ENCODE data around the gene NPIPA1.
"Not testable (repeated sequence)": the region's sequence is repeated elsewhere in the genome, so short reads cannot be mapped to it uniquely, and the experiment has no call there.

Gene NPIPA1

GRCh38 chr16:14922968-14923367 lies 14.3 kb upstream of the NPIPA1 start:
- H3K36me3 Mint-ChIP-seq; DNase-seq (ENCODE audit: low spot score in 2 of 2); H3K9me3 Mint-ChIP-seq; ATAC-seq (ENCODE audit: low read depth); H3K4me3 Mint-ChIP-seq; H3K27me3 Mint-ChIP-seq; H3K27ac Mint-ChIP-seq; H3K4me1 Mint-ChIP-seq: not testable (repeated sequence)

DNA sequence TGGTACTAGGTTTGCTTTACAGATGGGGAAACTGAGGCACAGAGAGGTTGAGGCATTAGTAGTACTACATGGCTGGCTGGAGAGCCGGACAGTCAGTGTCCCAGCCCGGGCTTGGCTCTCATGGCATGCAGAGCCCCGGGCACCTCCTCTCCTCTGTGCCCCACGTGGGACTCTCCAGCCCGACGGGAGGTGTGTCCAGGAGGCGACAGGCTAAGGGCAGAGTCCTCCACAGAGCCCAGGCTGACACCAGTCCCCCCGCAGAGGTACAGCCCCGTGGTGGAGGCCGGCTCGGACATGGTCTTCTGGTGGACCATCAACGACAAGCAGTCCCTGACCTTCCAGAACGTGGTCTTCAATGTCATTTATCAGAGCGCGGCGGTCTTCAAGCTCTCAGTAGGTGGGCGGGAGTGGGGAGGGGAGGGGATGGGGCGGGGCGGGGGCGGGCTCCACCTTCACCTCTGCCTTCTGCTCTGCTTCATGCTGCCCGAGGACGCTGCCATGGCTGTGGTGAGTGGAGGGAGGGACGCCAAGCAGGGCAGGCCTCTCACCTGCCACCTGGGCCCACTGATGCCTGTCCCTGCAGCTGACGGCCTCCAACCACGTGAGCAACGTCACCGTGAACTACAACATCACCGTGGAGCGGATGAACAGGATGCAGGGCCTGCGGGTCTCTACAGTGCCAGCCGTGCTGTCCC lies 13.7 kb upstream of the NPIPA1 start:
- not testable (repeated sequence) for H3K4me3 Mint-ChIP-seq; H3K4me1 Mint-ChIP-seq; H3K9me3 Mint-ChIP-seq; ATAC-seq (ENCODE audit: low read depth); H3K27me3 Mint-ChIP-seq; H3K36me3 Mint-ChIP-seq; DNase-seq (ENCODE audit: low spot score in 2 of 2); H3K27ac Mint-ChIP-seq

DNA sequence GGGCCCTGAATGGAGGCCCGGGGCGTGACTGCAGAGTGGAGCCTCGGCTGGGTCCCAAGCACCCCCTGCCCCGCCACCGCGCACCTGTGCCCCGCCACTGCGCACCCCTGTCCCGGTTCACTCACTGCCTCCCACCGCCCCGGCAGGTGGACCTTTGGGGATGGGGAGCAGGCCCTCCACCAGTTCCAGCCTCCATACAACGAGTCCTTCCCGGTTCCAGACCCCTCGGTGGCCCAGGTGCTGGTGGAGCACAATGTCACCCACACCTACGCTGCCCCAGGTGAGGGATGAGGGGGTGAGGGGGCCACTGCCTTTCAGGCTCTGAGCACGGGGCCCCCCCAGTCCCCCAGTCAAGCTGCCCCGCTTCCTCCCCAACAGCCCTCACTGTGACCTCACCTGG lies 12.9 kb upstream of the NPIPA1 start:
- H3K27me3 Mint-ChIP-seq; H3K4me1 Mint-ChIP-seq; ATAC-seq (ENCODE audit: low read depth); H3K4me3 Mint-ChIP-seq; DNase-seq (ENCODE audit: low spot score in 2 of 2); H3K27ac Mint-ChIP-seq; H3K9me3 Mint-ChIP-seq; H3K36me3 Mint-ChIP-seq: not testable (repeated sequence)

- DNase-seq (ENCODE audit: low spot score in 2 of 2); H3K4me3 Mint-ChIP-seq; H3K27ac Mint-ChIP-seq; H3K36me3 Mint-ChIP-seq; H3K9me3 Mint-ChIP-seq; H3K4me1 Mint-ChIP-seq; H3K27me3 Mint-ChIP-seq; ATAC-seq (ENCODE audit: low read depth): not testable (repeated sequence)
Measured at GRCh38 chr16:14924982-14925381, 12.3 kb upstream of the NPIPA1 start.

GRCh38 chr16:14928064-14928714 lies 9.1 kb upstream of the NPIPA1 start:
- not testable (repeated sequence) for DNase-seq (ENCODE audit: low spot score in 2 of 2); H3K27me3 Mint-ChIP-seq; H3K27ac Mint-ChIP-seq; H3K36me3 Mint-ChIP-seq; H3K9me3 Mint-ChIP-seq; H3K4me1 Mint-ChIP-seq; H3K4me3 Mint-ChIP-seq
- peak; percentile 14 for ATAC-seq (ENCODE audit: low read depth)

DNA sequence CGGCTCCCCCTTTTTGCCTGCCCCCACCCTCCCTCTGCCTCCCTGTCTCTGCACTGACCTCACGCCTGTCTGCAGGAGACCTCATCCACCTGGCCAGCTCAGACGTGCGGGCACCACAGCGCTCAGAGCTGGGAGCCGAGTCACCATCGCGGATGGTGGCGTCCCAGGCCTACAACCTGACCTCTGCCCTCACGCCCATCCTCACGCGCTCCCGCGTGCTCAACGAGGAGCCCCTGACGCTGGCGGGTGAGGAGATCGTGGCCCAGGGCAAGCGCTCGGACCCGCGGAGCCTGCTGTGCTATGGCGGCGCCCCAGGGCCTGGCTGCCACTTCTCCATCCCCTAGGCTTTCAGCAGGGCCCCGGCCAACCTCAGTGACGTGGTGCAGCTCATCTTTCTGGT lies 8.1 kb upstream of the NPIPA1 start:
- H3K27ac Mint-ChIP-seq; H3K27me3 Mint-ChIP-seq; H3K36me3 Mint-ChIP-seq; DNase-seq (ENCODE audit: low spot score in 2 of 2); H3K4me3 Mint-ChIP-seq; ATAC-seq (ENCODE audit: low read depth); H3K9me3 Mint-ChIP-seq; H3K4me1 Mint-ChIP-seq: not testable (repeated sequence)

- not testable (repeated sequence) for DNase-seq (ENCODE audit: low spot score in 2 of 2); H3K4me3 Mint-ChIP-seq; H3K9me3 Mint-ChIP-seq; H3K36me3 Mint-ChIP-seq; H3K27me3 Mint-ChIP-seq; H3K27ac Mint-ChIP-seq; ATAC-seq (ENCODE audit: low read depth); H3K4me1 Mint-ChIP-seq
Measured at GRCh38 chr16:14930246-14930645, 7.0 kb upstream of the NPIPA1 start.

DNA sequence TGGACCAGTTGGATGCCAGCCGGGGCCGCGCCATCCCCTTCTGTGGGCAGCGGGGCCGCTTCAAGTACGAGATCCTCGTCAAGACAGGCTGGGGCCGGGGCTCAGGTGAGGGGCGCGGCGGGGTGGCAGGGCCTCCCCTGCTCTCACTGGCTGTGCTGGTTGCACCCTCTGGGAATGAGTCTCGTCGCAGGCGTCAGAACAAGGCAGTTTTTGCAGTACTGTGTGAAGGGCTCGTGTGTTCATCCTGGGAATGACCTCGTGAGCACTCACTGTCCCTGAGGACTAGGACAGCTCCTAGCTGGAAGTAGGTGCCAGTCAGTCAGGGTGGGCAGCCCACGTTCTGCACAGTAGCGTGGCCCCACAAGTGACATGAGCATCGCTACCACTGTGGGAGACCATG lies 6.3 kb upstream of the NPIPA1 start:
- not testable (repeated sequence) for H3K4me3 Mint-ChIP-seq; DNase-seq (ENCODE audit: low spot score in 2 of 2); H3K27me3 Mint-ChIP-seq; H3K36me3 Mint-ChIP-seq; H3K27ac Mint-ChIP-seq; H3K4me1 Mint-ChIP-seq; H3K9me3 Mint-ChIP-seq; ATAC-seq (ENCODE audit: low read depth)

GRCh38 chr16:14932581-14933375 lies 4.5 kb upstream of the NPIPA1 start:
- not testable (repeated sequence) for H3K9me3 Mint-ChIP-seq, H3K4me3 Mint-ChIP-seq

GRCh38 chr16:14937994-14938393 lies 751 bp downstream of the NPIPA1 start:
- H3K4me1 Mint-ChIP-seq; DNase-seq (ENCODE audit: low spot score in 2 of 2); H3K36me3 Mint-ChIP-seq; H3K27me3 Mint-ChIP-seq; H3K27ac Mint-ChIP-seq; H3K4me3 Mint-ChIP-seq; H3K9me3 Mint-ChIP-seq; ATAC-seq (ENCODE audit: low read depth): not testable (repeated sequence)

More at GRCh38 chr16:14932581-14933375, 4.5 kb upstream of the NPIPA1 start:
- not testable (repeated sequence) for H3K36me3 Mint-ChIP-seq; H3K4me1 Mint-ChIP-seq; H3K27me3 Mint-ChIP-seq; ATAC-seq (ENCODE audit: low read depth); DNase-seq (ENCODE audit: low spot score in 2 of 2); H3K27ac Mint-ChIP-seq

DNA sequence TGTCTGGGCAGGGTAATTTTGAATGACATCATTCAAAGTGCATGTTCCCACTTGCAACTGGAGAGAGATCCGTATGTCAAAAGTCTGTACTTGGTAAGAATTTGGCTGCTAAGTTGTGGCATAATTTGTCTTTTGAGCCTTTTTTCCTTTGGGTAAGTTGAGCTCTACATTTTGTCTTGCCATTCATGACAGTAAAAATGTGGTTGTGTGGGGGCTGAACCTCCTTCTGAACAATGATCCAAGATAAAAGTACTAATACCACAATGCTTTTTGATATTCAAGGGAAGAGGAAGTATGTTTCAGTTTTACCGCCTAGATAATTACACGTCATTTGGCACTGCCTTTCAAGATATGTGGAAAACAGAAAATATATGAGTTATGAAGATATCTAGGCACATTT lies 5.4 kb downstream of the NPIPA1 start:
- not testable (repeated sequence) for DNase-seq (ENCODE audit: low spot score in 2 of 2); H3K27me3 Mint-ChIP-seq; ATAC-seq (ENCODE audit: low read depth); H3K4me1 Mint-ChIP-seq; H3K36me3 Mint-ChIP-seq; H3K4me3 Mint-ChIP-seq; H3K27ac Mint-ChIP-seq; H3K9me3 Mint-ChIP-seq

DNA sequence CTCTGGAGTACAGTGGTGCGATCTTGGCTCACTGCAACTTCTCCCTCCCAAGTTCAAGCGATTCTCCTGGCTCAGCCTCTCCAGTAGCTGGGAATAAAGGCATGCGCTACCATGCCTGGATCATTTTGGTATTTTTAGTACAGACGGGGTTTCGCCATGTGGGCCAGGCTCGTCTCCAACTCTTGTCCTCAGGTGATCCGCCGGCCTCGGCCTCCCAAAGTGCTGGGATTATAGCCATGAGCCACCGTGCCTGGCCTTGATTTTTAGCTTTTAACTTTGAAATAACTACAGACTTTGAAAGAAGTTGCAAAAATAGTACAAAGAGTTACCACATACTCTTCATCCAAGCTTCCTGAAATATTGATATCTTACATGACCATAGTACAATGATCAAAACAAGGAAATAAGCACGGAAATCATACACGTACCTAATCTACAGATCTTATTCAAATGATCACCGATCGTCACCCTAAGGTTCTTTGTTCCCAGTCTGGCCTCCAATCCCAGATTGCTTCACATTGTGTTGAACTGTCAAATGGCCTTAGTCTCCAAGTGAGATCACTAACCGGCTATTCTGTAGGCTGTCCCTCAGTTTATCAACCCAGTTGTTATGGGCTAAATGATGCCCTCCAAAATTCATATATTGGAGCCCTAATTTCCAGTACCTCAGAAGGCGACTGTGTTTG lies 18.4 kb downstream of the NPIPA1 start:
- DNase-seq (ENCODE audit: low spot score in 2 of 2): no peak
- H3K36me3 Mint-ChIP-seq: no peaks in the 10 kb centered on the region
- no peaks in the 10 kb centered on the region for H3K27me3 Mint-ChIP-seq
- H3K4me3 Mint-ChIP-seq: no peak overlapping the region
- H3K9me3 Mint-ChIP-seq: no peaks in the 10 kb centered on the region
- ATAC-seq (ENCODE audit: low read depth): no peak
- no peak overlapping the region for H3K27ac Mint-ChIP-seq
- H3K4me1 Mint-ChIP-seq: no peaks in the 10 kb centered on the region

DNA sequence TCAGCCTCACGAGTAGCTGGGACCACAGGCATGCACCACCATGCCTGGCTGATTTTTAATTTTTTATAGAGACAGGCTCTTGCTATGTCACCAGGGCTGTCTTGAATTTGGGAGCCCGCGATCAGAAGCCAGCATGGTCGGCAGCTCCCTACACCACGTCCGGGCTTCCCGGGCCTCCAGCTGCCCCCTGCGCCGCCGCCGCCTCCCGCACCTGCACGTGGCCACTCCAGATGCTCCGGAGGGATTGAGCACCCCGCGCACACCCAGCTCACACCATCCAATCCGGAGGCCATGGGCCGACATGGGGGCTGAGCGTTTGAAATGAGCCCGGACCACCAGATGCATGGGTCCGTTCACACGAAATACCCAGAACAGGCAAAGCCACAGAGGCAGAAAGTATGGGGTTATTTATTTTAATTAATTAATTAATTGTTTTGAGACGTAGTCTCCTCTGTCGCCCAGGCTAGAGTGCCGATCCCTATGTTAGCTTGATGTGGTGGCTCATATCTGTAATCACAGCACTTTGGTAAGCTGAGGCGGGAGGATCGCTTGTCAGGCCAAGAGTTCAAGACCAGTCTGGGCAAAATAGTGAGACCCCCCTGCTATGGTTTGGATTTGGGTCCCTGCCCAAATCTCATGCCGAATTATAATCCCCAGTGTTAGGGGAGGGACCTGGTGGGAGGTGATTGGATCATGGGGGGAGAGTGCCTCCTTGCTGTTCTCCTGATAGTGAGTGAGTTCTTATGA lies 20.5 kb downstream of the NPIPA1 start:
- no peaks in the 10 kb centered on the region for H3K36me3 Mint-ChIP-seq
- no peak overlapping the region for H3K27ac Mint-ChIP-seq
- H3K9me3 Mint-ChIP-seq: peaks cover under 1% of the 10 kb centered on the region
- H3K27me3 Mint-ChIP-seq: peaks cover 3% of the 10 kb centered on the region
- ATAC-seq (ENCODE audit: low read depth) (no peak), DNase-seq (ENCODE audit: low spot score in 2 of 2) (no peak)
- no peak overlapping the region for H3K4me3 Mint-ChIP-seq
- H3K4me1 Mint-ChIP-seq: no peaks in the 10 kb centered on the region

DNA sequence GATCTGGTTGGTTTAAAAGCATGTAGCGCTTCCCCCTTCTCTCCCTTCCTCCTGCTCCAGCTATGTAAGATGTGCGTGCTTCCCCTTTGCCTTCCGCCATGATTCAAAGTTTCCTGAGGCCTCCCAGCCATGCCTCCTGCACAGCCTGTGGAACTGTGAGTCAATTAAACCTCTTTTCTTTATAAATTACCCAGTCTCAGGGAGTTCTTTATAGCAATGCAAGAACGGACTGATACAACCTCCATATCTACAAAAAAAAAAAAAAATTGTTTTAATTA lies 21.0 kb downstream of the NPIPA1 start:
- Mint-ChIP-seq H3K4me1 (no peaks in the 10 kb centered on the region), H3K4me3 (no peak overlapping the region), H3K27ac (no peak overlapping the region), H3K9me3 (peaks cover 3% of the 10 kb centered on the region), H3K36me3 (peaks cover 2% of the 10 kb centered on the region), H3K27me3 (peaks cover 7% of the 10 kb centered on the region)
- ATAC-seq (ENCODE audit: low read depth) (no peak), DNase-seq (ENCODE audit: low spot score in 2 of 2) (no peak)
